ENCODE measurements around the gene DAB1. TPM values are rescaled to one million over a fixed set of nuclear protein-coding genes. Genes with fewer than 3 reads are reported as not detected.

Gene DAB1
- total RNA-seq, 1 donor, result not detected

DNA sequence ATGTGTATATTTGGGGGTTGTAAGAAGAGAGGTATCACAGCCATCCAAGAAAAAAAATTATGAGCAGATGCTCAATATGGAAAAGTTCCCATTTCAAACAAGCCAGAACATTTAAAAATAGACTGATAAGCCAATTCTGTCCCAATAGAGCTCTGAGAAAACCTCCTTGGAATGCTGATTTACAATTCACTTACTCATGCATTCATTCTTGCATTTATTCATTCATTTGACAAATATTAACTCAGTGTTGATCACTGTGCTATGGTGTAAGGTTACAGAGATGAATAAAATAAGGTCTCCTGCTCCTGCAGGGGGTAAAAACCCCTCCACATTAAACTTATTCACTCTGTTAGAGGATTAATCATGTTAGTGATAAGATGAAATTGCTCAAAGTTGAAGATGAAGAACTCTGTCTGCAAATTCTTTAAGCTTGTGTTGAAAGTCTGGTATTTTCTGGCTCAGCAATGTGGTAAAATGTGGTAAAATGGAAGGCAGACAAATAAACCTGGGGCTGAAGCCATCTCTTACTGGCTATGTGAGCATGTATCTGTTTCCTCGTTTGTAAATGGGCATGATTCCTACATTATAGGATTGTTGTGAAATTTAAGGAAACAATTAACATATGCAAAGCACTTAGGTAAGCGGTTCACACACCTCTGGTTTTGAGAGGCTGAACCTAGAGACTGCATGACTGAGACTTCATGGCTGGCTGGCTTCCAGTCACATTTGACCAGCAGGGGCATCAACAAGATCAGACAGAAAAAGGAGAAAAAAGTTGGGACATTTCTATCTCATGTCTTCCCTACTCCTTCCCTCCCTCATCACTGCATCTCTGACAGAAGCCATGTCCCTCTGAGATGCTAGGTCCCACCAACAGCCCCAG lies 45.0 kb upstream of the DAB1 start:
- no peaks in the 10 kb centered on the region for H4K20me1 ChIP-seq (ENCODE audit: insufficient read depth, low read length)
- H3K36me3 ChIP-seq (ENCODE audit: insufficient read depth, low read length), result no peaks in the 10 kb centered on the region
- no peak overlapping the region for H3K4me2 ChIP-seq (ENCODE audit: insufficient read depth, low read length)
- no peak for DNase-seq (ENCODE audit: insufficient read length, low spot score, missing footprints)
- no peaks in the 10 kb centered on the region for H3K79me2 ChIP-seq (ENCODE audit: insufficient read depth, low read length)
- H3K4me1 ChIP-seq (ENCODE audit: insufficient read depth, low read length), result no peaks in the 10 kb centered on the region
- no peak for TF ChIP-seq CTCF (IDR thresholded peaks at IDR 0.05; ENCODE audit: extremely low read depth, low read depth, low read length)
- no peak overlapping the region for H2AFZ ChIP-seq (ENCODE audit: low read length)
- no peak overlapping the region for H3K27ac ChIP-seq (ENCODE audit: low read depth, low read length)
- no peaks in the 10 kb centered on the region for H3K27me3 ChIP-seq (ENCODE audit: insufficient read depth, low read length)
- no peak overlapping the region for H3K4me3 ChIP-seq (ENCODE audit: insufficient read depth, low read length)
- H3K9me3 ChIP-seq (ENCODE audit: low read depth, low read length), result peaks cover 2% of the 10 kb centered on the region

- no peak overlapping the region for H2AFZ ChIP-seq (ENCODE audit: low read length)
- H3K79me2 ChIP-seq (ENCODE audit: insufficient read depth, low read length), result no peaks in the 10 kb centered on the region
- H3K4me1 ChIP-seq (ENCODE audit: insufficient read depth, low read length), result no peaks in the 10 kb centered on the region
- no peak overlapping the region for H3K4me2 ChIP-seq (ENCODE audit: insufficient read depth, low read length)
- H3K27ac ChIP-seq (ENCODE audit: low read depth, low read length), result no peak overlapping the region
- no peaks in the 10 kb centered on the region for H3K36me3 ChIP-seq (ENCODE audit: insufficient read depth, low read length)
- H4K20me1 ChIP-seq (ENCODE audit: insufficient read depth, low read length), result no peaks in the 10 kb centered on the region
- H3K27me3 ChIP-seq (ENCODE audit: insufficient read depth, low read length), result no peaks in the 10 kb centered on the region
- TF ChIP-seq CTCF (IDR thresholded peaks at IDR 0.05; ENCODE audit: extremely low read depth, low read depth, low read length), result no peak
- peaks cover 2% of the 10 kb centered on the region for H3K9me3 ChIP-seq (ENCODE audit: low read depth, low read length)
- H3K4me3 ChIP-seq (ENCODE audit: insufficient read depth, low read length), result no peak overlapping the region
- no peak for DNase-seq (ENCODE audit: insufficient read length, low spot score, missing footprints)
These were observed 44.0 kb upstream of the DAB1 start for GRCh38 chr1:57467830-57468229.

DNA sequence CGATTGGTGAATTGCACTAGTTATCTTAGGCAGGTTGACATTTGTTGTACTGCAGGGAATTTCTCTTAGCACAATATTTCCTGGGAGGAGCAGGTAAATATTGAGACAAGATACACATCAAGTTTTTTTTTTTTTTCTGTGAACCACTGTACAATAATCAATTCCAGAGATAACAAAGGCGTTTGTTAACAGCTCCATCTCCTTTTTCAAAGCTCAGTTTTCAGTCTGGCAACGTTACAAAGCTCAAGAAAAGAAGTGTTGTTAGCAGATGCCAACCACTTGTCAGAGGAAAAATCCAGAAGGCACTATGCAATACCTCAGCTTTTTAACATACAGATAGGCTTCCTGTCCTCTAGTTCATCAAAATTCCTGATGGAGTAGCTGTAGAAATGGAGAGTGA lies 40.9 kb upstream of the DAB1 start:
- Histone ChIP-seq H3K4me2 (ENCODE audit: insufficient read depth, low read length) (no peak overlapping the region), H2AFZ (ENCODE audit: low read length) (no peak overlapping the region), H3K27ac (ENCODE audit: low read depth, low read length) (no peak overlapping the region), H3K4me3 (ENCODE audit: insufficient read depth, low read length) (no peak overlapping the region), H3K36me3 (ENCODE audit: insufficient read depth, low read length) (no peaks in the 10 kb centered on the region), H3K27me3 (ENCODE audit: insufficient read depth, low read length) (no peaks in the 10 kb centered on the region), H4K20me1 (ENCODE audit: insufficient read depth, low read length) (no peaks in the 10 kb centered on the region), H3K4me1 (ENCODE audit: insufficient read depth, low read length) (no peaks in the 10 kb centered on the region), H3K79me2 (ENCODE audit: insufficient read depth, low read length) (no peaks in the 10 kb centered on the region), H3K9me3 (ENCODE audit: low read depth, low read length) (peaks cover 2% of the 10 kb centered on the region)
- DNase-seq (ENCODE audit: insufficient read length, low spot score, missing footprints), result no peak
- TF ChIP-seq CTCF (IDR thresholded peaks at IDR 0.05; ENCODE audit: extremely low read depth, low read depth, low read length), result no peak

- Histone ChIP-seq H3K4me3 (ENCODE audit: insufficient read depth, low read length) (no peak overlapping the region), H3K27me3 (ENCODE audit: insufficient read depth, low read length) (no peaks in the 10 kb centered on the region), H3K79me2 (ENCODE audit: insufficient read depth, low read length) (no peaks in the 10 kb centered on the region), H4K20me1 (ENCODE audit: insufficient read depth, low read length) (no peaks in the 10 kb centered on the region), H2AFZ (ENCODE audit: low read length) (no peak overlapping the region), H3K4me2 (ENCODE audit: insufficient read depth, low read length) (no peak overlapping the region), H3K36me3 (ENCODE audit: insufficient read depth, low read length) (no peaks in the 10 kb centered on the region), H3K9me3 (ENCODE audit: low read depth, low read length) (peaks cover 2% of the 10 kb centered on the region), H3K4me1 (ENCODE audit: insufficient read depth, low read length) (no peaks in the 10 kb centered on the region), H3K27ac (ENCODE audit: low read depth, low read length) (no peak overlapping the region)
- no peak for DNase-seq (ENCODE audit: insufficient read length, low spot score, missing footprints)
- no peak for TF ChIP-seq CTCF (IDR thresholded peaks at IDR 0.05; ENCODE audit: extremely low read depth, low read depth, low read length)
These were observed 39.5 kb upstream of the DAB1 start for GRCh38 chr1:57463343-57463742.

Data from osteoblast (primary cell).